Activated CD8-positive, alpha-beta T cell treated with anti-CD3 and anti-CD28 coated beads for 36 hours (primary cell): Measurements from ENCODE around the gene SNAPC1. TPM values are rescaled to one million over a fixed set of nuclear protein-coding genes. Genes with fewer than 3 reads are reported as not detected.
A peak's percentile ranks its signal among the peaks of the same experiment; 100 is the strongest.

Experiments used
- ATAC-seq: fragments of 200-7000 bp; cut with Tn5 transposase; one replicate; pipeline ENCODE4 v1.10.0; 2021; ENCODE audit warnings: mild to moderate bottlenecking, moderate library complexity
- CTCF ChIA-PET: fragments of 350-600 bp; sonication (Branson Sonifier 250); formaldehyde crosslinking; loops from one replicate; lab custom pipeline; 2021; ENCODE audit warnings: antibody characterized with exemption; lab: Charles Lee
- POLR2A ChIA-PET: fragments of 350-600 bp; sonication (Branson Sonifier 250); formaldehyde crosslinking; loops from one replicate; lab custom pipeline; 2021; ENCODE audit warnings: antibody characterized with exemption; lab: Charles Lee
- DNase-seq: peaks from one replicate; pipeline ENCODE4 v3.0.0-alpha.2; 2020
- H3K27ac Mint-ChIP-seq: one replicate; pipeline ENCODE4 v1.8.0; 2021; ENCODE audit warnings: mild to moderate bottlenecking, mixed read lengths
- H3K27me3 Mint-ChIP-seq: one replicate; pipeline ENCODE4 v1.8.0; 2021; ENCODE audit warnings: mixed read lengths
- H3K36me3 Mint-ChIP-seq: one replicate; pipeline ENCODE4 v1.8.0; 2021; ENCODE audit warnings: low read depth, mixed read lengths
- H3K4me1 Mint-ChIP-seq: one replicate; pipeline ENCODE4 v1.8.0; 2021; ENCODE audit warnings: low read depth, mixed read lengths
- H3K4me3 Mint-ChIP-seq: one replicate; pipeline ENCODE4 v1.8.0; 2021; ENCODE audit warnings: mild to moderate bottlenecking, moderate library complexity, mixed read lengths
- H3K9me3 Mint-ChIP-seq: one replicate; pipeline ENCODE4 v1.8.0; 2021; ENCODE audit warnings: mixed read lengths
- CTCF ChIP-seq: fragments of 200-600 bp; IDR thresholded peaks from one replicate; pipeline ENCODE4 v1.8.0; 2022; ENCODE audit warnings: antibody characterized with exemption, mild to moderate bottlenecking
- intact Hi-C: fragments of 100-400 bp; cut with micrococcal nuclease; formaldehyde crosslinking; loops from one replicate; pipeline ENCODE4 v1.10.0; 2022
- total RNA-seq, 2 experiments: library from RNA; stranded (reverse); gene quantifications; one replicate each; pipeline ENCODE4 v1.2.3, GENCODE V29; 2021

Gene SNAPC1
- total RNA-seq, 2 experiments from 2014 or later = 11.4 to 11.6 TPM

GRCh38 chr14:61832783-61833182 lies 70.6 kb downstream of the SNAPC1 start:
- Mint-ChIP-seq H3K4me1 (peaks cover 4% of the 10 kb centered on the region), H3K27me3 (no peaks in the 10 kb centered on the region), H3K4me3 (no peak overlapping the region), H3K27ac (no peak overlapping the region), H3K9me3 (no peaks in the 10 kb centered on the region), H3K36me3 (no peaks in the 10 kb centered on the region)
- ATAC-seq (no peak), DNase-seq (no peak)
- POLR2A ChIA-PET = no interaction called here
- intact Hi-C loops = loop anchor here (10.0 kb wide), 2 partner anchors 258 to 538 kb away; no protein-coding TSS in a partner anchor
- CTCF ChIA-PET = interaction anchor here (1.8 kb wide), 1 partner anchor 372 kb away, joined by 3 read pairs; no protein-coding TSS in a partner anchor
- TF ChIP-seq CTCF = no peak

- POLR2A ChIA-PET = interaction anchor here (1.0 kb wide), 1 partner anchor 26 kb away, joined by 4 read pairs; no protein-coding TSS in a partner anchor
- H3K9me3 Mint-ChIP-seq = no peaks in the 10 kb centered on the region
- H3K27ac Mint-ChIP-seq = no peak overlapping the region
- ATAC-seq = no peak
- intact Hi-C loops = loop anchor here (2.0 to 10.0 kb wide), 4 partner anchors 261 to 569 kb away; no protein-coding TSS in a partner anchor
- H3K4me1 Mint-ChIP-seq = peaks cover 4% of the 10 kb centered on the region
- H3K27me3 Mint-ChIP-seq = peaks cover 3% of the 10 kb centered on the region
- CTCF ChIA-PET = interaction anchor here (1.0 to 3.5 kb wide), 26 partner anchors 14 to 567 kb away, joined by 3 to 62 read pairs (median 12); partner anchors contain the start of genes SNAPC1 and TMEM30B
- H3K4me3 Mint-ChIP-seq = no peak overlapping the region
- DNase-seq = no peak
- no peak for TF ChIP-seq CTCF
- H3K36me3 Mint-ChIP-seq = no peaks in the 10 kb centered on the region
Observed at GRCh38 chr14:61836184-61836583, 74.0 kb downstream of the SNAPC1 start.

GRCh38 chr14:61836807-61837206 lies 74.6 kb downstream of the SNAPC1 start:
- peaks cover 4% of the 10 kb centered on the region for H3K4me1 Mint-ChIP-seq
- TF ChIP-seq CTCF = no peak
- H3K36me3 Mint-ChIP-seq = no peaks in the 10 kb centered on the region
- H3K9me3 Mint-ChIP-seq = no peaks in the 10 kb centered on the region
- CTCF ChIA-PET = interaction anchor here (0.6 to 3.5 kb wide), 67 partner anchors 9 to 682 kb away, joined by 3 to 62 read pairs (median 7); partner anchors contain the start of genes SNAPC1, SYT16 and TMEM30B
- intact Hi-C loops = loop anchor here (2.0 to 10.0 kb wide), 4 partner anchors 262 to 570 kb away; no protein-coding TSS in a partner anchor
- no peak for DNase-seq
- POLR2A ChIA-PET = no interaction called here
- no peak for ATAC-seq
- H3K4me3 Mint-ChIP-seq = no peak overlapping the region
- H3K27me3 Mint-ChIP-seq = peaks cover 3% of the 10 kb centered on the region
- H3K27ac Mint-ChIP-seq = no peak overlapping the region

GRCh38 chr14:61837336-61838229 lies 75.4 kb downstream of the SNAPC1 start:
- H3K4me3 Mint-ChIP-seq = no peak overlapping the region
- DNase-seq = peak; percentile 87
- intact Hi-C loops = loop anchor here (2.0 to 10.0 kb wide), 4 partner anchors 263 to 570 kb away; no protein-coding TSS in a partner anchor

More at GRCh38 chr14:61837336-61838229, 75.4 kb downstream of the SNAPC1 start:
- ChIA-PET POLR2A (interaction anchor here (1.1 to 1.3 kb wide), 2 partner anchors 358 to 385 kb away, joined by 4 to 5 read pairs; no protein-coding TSS in a partner anchor), CTCF (interaction anchor here (0.6 to 3.5 kb wide), 104 partner anchors 8 to 683 kb away, joined by 3 to 62 read pairs (median 5); partner anchors contain the start of genes SNAPC1, SYT16 and TMEM30B)
- peak; percentile 98 for TF ChIP-seq CTCF
- Mint-ChIP-seq H3K36me3 (no peaks in the 10 kb centered on the region), H3K4me1 (peaks cover 4% of the 10 kb centered on the region), H3K27me3 (peaks cover 3% of the 10 kb centered on the region), H3K9me3 (no peaks in the 10 kb centered on the region), H3K27ac (no peak overlapping the region)
- ATAC-seq = peak; percentile 99
